GM06990 (cell line): ENCODE data around the gene BCOR.

ENCODE experiments used
- DNase-seq: peaks from one replicate; pipeline ENCODE4 v3.0.0-alpha.2; 2011; ENCODE audit not compliant: insufficient read length; ENCODE audit errors: extremely low read depth
- H3K27me3 ChIP-seq: replicated peaks from 2 replicates; pipeline ENCODE4 v1.6.0; 2011; ENCODE audit warnings: low read length; ENCODE audit not compliant: control insufficient read depth, insufficient read depth
- H3K36me3 ChIP-seq: 2 replicates; pipeline ENCODE4 v1.5.1; 2011; ENCODE audit warnings: low read length; ENCODE audit not compliant: control insufficient read depth, insufficient read depth
- H3K4me3 ChIP-seq: replicated peaks from 2 replicates; pipeline ENCODE4 v1.5.1; 2011; ENCODE audit warnings: low read depth, mild to moderate bottlenecking, control low read depth, low read length
- TF ChIP-seq, protein P1 (sequence below): IDR thresholded peaks from 2 replicates; pipeline ENCODE4 v1.5.1; 2011; ENCODE audit warnings: low read length, control low read depth, mild to moderate bottlenecking, inconsistent platforms; ENCODE audit not compliant: insufficient read depth, poor library complexity, severe bottlenecking

BCOR gene

DNA sequence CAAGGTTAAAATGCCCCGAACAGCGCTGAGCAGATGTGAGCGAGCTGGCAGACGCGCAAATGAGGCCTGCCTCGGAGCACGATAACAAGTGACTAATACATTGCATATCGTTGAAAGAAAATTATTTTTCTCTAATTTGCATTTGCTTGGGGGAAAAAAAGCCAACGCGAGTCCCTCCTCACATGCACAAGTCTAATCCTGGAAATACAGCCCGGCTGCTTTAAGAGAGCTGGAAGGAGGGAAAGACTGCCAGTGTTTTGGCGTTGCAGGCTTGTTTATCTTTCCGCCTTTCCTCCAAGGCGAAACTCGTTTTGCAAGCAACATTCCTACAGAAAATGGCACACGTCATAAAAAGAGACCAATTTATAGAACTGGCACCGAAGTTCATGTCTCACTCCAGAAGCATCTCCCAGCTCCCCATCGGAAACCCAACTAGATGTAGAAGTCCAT is 12.6 kb downstream of the BCOR start:
- TF ChIP-seq, protein P1, sequence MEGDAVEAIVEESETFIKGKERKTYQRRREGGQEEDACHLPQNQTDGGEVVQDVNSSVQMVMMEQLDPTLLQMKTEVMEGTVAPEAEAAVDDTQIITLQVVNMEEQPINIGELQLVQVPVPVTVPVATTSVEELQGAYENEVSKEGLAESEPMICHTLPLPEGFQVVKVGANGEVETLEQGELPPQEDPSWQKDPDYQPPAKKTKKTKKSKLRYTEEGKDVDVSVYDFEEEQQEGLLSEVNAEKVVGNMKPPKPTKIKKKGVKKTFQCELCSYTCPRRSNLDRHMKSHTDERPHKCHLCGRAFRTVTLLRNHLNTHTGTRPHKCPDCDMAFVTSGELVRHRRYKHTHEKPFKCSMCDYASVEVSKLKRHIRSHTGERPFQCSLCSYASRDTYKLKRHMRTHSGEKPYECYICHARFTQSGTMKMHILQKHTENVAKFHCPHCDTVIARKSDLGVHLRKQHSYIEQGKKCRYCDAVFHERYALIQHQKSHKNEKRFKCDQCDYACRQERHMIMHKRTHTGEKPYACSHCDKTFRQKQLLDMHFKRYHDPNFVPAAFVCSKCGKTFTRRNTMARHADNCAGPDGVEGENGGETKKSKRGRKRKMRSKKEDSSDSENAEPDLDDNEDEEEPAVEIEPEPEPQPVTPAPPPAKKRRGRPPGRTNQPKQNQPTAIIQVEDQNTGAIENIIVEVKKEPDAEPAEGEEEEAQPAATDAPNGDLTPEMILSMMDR = no peak
- DNase-seq = no peak
- H3K4me3 ChIP-seq = no peak overlapping the region
- no peaks in the 10 kb centered on the region; the same call in 1 of the 2 replicates for H3K36me3 ChIP-seq
- peaks cover 3% of the 10 kb centered on the region; the same call in 1 of the 2 replicates for H3K27me3 ChIP-seq

DNA sequence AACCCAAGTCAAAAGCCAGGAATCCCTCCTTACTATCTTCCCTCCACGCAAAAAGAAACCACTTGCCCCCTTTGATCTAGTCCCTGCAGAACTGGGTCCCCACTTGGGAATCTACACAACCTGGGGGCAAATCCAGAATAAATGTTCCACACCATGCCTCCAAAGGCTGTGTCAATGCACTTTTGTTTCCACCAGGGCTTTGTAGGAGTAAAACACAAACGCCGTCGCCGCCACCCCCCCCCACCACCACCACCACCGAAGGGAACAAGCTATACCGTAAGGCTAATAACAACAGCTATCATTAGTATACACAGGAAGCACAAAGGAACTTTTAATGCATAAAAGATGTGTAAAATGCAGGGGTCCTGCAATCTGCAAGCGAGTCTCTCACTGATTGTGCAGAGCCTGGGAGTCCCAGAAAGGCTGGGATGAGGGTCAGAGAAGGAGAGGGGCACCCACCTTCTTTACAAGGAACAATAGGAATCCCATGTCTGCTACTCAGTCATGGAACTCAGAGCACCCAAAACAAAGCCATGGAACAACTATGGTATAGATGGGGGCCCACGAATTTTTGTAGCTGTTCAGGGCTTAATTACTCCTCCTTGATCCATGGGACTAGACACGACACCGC is 13.2 kb downstream of the BCOR start:
- DNase-seq = no peak
- TF ChIP-seq, protein P1 = no peak
- H3K27me3 ChIP-seq = peaks cover 3% of the 10 kb centered on the region; the same call in 1 of the 2 replicates
- no peaks in the 10 kb centered on the region; the same call in 1 of the 2 replicates for H3K36me3 ChIP-seq
- H3K4me3 ChIP-seq = no peak overlapping the region

- DNase-seq = no peak
- TF ChIP-seq, protein P1 = no peak
- H3K4me3 ChIP-seq = no peak overlapping the region; the same call in none of the 2 replicates
- no peaks in the 10 kb centered on the region; the same call in 1 of the 2 replicates for H3K36me3 ChIP-seq
- peaks cover 3% of the 10 kb centered on the region; the same call in 1 of the 2 replicates for H3K27me3 ChIP-seq
These were observed 13.8 kb downstream of the BCOR start for GRCh38 chrX:40083979-40084359.

DNA sequence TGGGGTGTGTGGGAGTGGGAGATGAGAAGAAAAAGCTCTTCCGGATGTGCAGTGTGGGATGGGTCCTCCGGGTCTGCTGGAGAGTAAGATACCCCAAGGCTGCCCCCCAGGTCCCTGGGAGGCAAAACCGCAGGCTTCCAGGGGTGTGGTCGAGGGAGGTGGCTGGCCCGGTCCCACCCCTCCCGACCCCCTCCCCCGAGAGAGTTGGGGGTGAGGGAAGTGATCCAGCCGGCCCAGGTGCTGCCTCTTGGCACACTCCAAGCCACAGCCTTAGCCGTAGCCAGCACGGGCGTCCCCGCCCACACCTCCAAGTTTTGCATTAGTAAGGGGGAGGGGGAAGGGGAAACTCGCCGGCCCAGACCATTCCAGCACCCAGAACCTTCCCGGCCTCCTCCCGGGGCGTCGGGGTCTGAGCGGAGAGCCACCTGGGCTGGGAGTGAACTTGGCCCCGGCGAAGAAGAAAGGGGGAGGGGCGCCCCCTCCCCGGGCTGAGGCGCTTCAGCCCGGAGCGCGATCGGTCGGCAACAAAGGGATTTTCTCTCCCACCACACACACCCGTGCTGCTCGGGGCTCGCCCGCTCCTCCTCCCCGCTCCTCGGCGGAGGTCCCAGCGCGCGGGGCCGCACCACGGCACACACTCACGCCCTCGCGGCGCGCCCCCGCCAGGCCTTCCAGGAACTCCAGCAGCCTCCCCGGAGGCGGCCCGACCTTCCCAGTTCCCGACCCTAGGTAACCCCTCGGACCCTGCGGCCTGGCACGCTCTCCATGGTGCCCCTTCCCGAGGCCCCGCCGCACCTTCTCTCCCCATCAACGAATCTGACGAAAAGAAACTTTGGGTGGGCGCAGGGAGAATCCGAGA is 14.4 kb downstream of the BCOR start:
- H3K36me3 ChIP-seq = no peaks in the 10 kb centered on the region; the same call in 1 of the 2 replicates
- TF ChIP-seq, protein P1 = no peak
- no peak for DNase-seq
- H3K4me3 ChIP-seq = peak overlapping the region; percentile 26
- H3K27me3 ChIP-seq = peaks cover 3% of the 10 kb centered on the region; the same call in 1 of the 2 replicates

DNA sequence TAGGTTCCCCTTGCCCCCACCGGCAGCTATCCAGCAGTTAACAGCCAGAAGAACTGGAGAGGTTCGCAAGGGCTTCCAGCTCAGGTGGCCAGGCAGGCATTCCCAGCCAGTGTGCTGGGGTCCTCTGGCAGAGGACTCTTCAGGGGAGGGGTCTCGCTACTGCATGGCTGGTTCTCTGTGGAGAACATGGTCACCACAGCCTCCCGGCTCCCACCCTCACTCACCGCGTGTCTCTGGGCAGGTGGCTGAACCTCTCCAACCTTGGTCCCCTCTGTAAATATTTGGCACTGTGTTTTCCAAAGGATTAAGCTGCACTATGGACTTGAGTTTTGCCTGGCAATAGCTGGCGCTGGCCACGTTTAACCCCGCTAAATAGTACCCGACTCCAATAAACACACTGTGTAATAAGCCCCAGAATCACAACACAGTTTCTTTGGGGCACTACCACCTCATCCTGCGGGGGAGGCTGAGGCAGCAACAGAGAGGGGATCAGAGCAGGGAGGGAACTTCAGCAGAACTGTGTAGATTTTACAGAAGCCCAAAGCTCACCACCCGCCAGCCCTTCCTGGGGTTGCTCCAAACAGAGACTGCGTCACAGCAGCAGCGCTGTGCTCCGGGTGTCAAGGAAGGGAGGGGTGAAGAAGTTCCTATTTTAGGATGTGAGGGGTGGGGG is 15.2 kb downstream of the BCOR start:
- Histone ChIP-seq H3K4me3 (no peak overlapping the region), H3K36me3 (peaks cover 1% of the 10 kb centered on the region; the same call in 1 of the 2 replicates), H3K27me3 (peaks cover 3% of the 10 kb centered on the region; the same call in 1 of the 2 replicates)

More for the DNA sequence above, 15.2 kb downstream of the BCOR start:
- DNase-seq = no peak
- TF ChIP-seq, protein P1 = no peak
